Liver (tissue), 9 donors: Measurements from ENCODE around the gene EXOC2. TPM values are rescaled to one million over a fixed set of nuclear protein-coding genes. Genes with fewer than 3 reads are reported as not detected.

Experiments
- DNase-seq: peaks from one replicate; pipeline ENCODE4 v3.0.0-alpha.2; 2017; ENCODE audit warnings: low spot score
- H3K27ac ChIP-seq, 2 donors: one replicate each; pipeline ENCODE4 v1.7.0; 2013; ENCODE audit warnings: inconsistent platforms in 2 of 2, low read length in 2 of 2, control low read depth in 1 of 2, low read depth in 1 of 2, mild to moderate bottlenecking in 1 of 2
- H3K27me3 ChIP-seq, 4 donors: one replicate each; pipeline versions ENCODE4 v1.6.1 to v1.7.0; 2013; ENCODE audit warnings: low read length in 3 of 4, inconsistent platforms in 1 of 4, mild to moderate bottlenecking in 1 of 4, moderate library complexity in 1 of 4; ENCODE audit not compliant: control insufficient read depth in 4 of 4, insufficient read depth in 4 of 4
- H3K36me3 ChIP-seq, 4 donors: one replicate each; pipeline versions ENCODE4 v1.6.1 to v1.7.0; 2013; ENCODE audit warnings: low read length in 3 of 4, mild to moderate bottlenecking in 3 of 4, low read depth in 1 of 4, moderate library complexity in 1 of 4; ENCODE audit not compliant: control insufficient read depth in 4 of 4, insufficient read depth in 3 of 4
- H3K4me1 ChIP-seq, 4 donors: one replicate each; pipeline versions ENCODE4 v1.6.1 to v1.7.0; 2013; ENCODE audit warnings: low read length in 3 of 4, mild to moderate bottlenecking in 3 of 4, moderate library complexity in 1 of 4; ENCODE audit not compliant: control insufficient read depth in 4 of 4, insufficient read depth in 4 of 4
- H3K4me3 ChIP-seq, 3 donors: one replicate each; pipeline versions ENCODE4 v1.6.1 to v1.7.0; 2013; ENCODE audit warnings: low read length in 3 of 3, control low read depth in 1 of 3, low read depth in 1 of 3, mild to moderate bottlenecking in 1 of 3
- H3K9ac ChIP-seq, 2 donors: one replicate each; pipeline ENCODE4 v1.7.0; 2013; ENCODE audit warnings: low read length in 2 of 2, mild to moderate bottlenecking in 2 of 2, moderate library complexity in 2 of 2, control low read depth in 1 of 2, low read depth in 1 of 2
- H3K9me3 ChIP-seq, 4 donors: one replicate each; pipeline versions ENCODE4 v1.6.1 to v1.7.0; 2013; ENCODE audit warnings: low read length in 3 of 4; ENCODE audit not compliant: control insufficient read depth in 4 of 4
- EGR1 ChIP-seq, 2 donors: IDR thresholded peaks; 2 replicates each; pipeline ENCODE4 v1.6.1; 2016 to 2018; ENCODE audit warnings: antibody characterized with exemption in 2 of 2, low read depth in 2 of 2
- FOXA1 ChIP-seq: IDR thresholded peaks from 2 replicates; pipeline ENCODE4 v1.6.1; 2016; ENCODE audit warnings: antibody characterized with exemption
- FOXA2 ChIP-seq: IDR thresholded peaks from 2 replicates; pipeline ENCODE4 v1.6.1; 2016; ENCODE audit warnings: antibody characterized with exemption
- HNF4A ChIP-seq, 2 donors: conservative IDR thresholded peaks; 2 replicates each; pipeline ENCODE4 v1.6.1; 2016; ENCODE audit warnings: antibody characterized with exemption in 2 of 2, mild to moderate bottlenecking in 2 of 2
- HNF4G ChIP-seq: IDR thresholded peaks from 2 replicates; pipeline ENCODE4 v1.6.1; 2016; ENCODE audit warnings: antibody characterized with exemption
- NR2F2 ChIP-seq: IDR thresholded peaks from 2 replicates; pipeline ENCODE4 v1.6.1; 2016; ENCODE audit warnings: antibody characterized with exemption
- SP1 ChIP-seq: IDR thresholded peaks from 2 replicates; pipeline ENCODE4 v1.6.1; 2018; ENCODE audit warnings: antibody characterized with exemption, mild to moderate bottlenecking
- YY1 ChIP-seq: IDR thresholded peaks from 2 replicates; pipeline ENCODE4 v1.6.1; 2016; ENCODE audit warnings: antibody characterized with exemption, mild to moderate bottlenecking
- WGBS: extraction: QIAGEN DNeasy Blood & Tissue Kit; methylation state at CpG from one replicate; pipeline ENCODE4 v1.1.7; 2013; 5-methylcytosine and 5-hydroxymethylcytosine counted together
- polyA plus RNA-seq, 2 donors: library from polyadenylated mRNA; stranded (reverse) in 1 of 2; unstranded in 1 of 2; fragments of 200-250 nt in 1 of 2; fragments of >200 nt in 1 of 2; fragmentation: Nextera tagmentation in 1 of 2; extraction: Ambion mirVana in 1 of 2; gene quantifications; one replicate each; pipeline versions ENCODE4 v1.2.1 to v1.2.3, GENCODE V29; 2013 to 2015
- total RNA-seq, 2 donors: library from RNA; depleted of rRNA; stranded (reverse); fragments of >200 nt; gene quantifications; one replicate each; pipeline ENCODE4 v1.2.3, GENCODE V29; 2014
- TF ChIP-seq, protein P1 (sequence below): IDR thresholded peaks from 2 replicates; pipeline ENCODE4 v1.6.1; 2016; ENCODE audit warnings: antibody characterized with exemption, mild to moderate bottlenecking
- TF ChIP-seq, protein P2 (sequence below): IDR thresholded peaks from 2 replicates; pipeline ENCODE4 v1.6.1; 2016; ENCODE audit warnings: antibody characterized with exemption
- TF ChIP-seq, protein P3 (sequence below): IDR thresholded peaks from 2 replicates; pipeline ENCODE4 v1.6.1; 2016; ENCODE audit warnings: antibody characterized with exemption
- TF ChIP-seq, protein P4 (sequence below): IDR thresholded peaks from 2 replicates; pipeline ENCODE4 v1.6.1; 2016; ENCODE audit warnings: antibody characterized with exemption
- TF ChIP-seq, protein P5 (sequence below): fragments of 150-350 bp; IDR thresholded peaks from 2 replicates; pipeline ENCODE4 v1.5.1; 2017; ENCODE audit warnings: improper control_type of control experiment, low read depth, low read length; ENCODE audit not compliant: missing input control
- donor health status: healthy.
- donor health status: healthy.
- donor health status: healthy.
- donor health status: healthy.
- donor health status: healthy.

The EXOC2 gene
- total and polyA plus RNA-seq, 4 donors: 6.7 to 15.3 (median 9.2) TPM

DNA sequence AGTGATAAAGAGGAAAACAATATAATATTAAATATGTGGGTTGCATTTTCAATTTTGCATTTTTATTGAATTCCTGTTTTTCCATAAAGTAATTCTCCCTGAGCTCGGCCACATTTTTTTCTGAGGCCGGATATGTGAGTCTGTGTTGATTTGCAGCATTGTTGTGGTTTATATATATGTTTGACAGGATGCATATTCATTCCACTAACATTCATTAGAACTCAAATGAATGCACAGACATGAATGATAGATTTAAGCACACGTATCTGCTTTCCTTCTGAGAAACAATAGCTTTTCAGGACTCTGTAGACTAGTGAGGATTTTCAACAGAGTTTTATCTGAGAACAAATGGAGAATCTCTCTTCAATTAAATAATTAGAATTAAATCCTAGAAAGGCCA is 10.6 kb upstream of the EXOC2 start (continued):
- TF ChIP-seq, protein P1, sequence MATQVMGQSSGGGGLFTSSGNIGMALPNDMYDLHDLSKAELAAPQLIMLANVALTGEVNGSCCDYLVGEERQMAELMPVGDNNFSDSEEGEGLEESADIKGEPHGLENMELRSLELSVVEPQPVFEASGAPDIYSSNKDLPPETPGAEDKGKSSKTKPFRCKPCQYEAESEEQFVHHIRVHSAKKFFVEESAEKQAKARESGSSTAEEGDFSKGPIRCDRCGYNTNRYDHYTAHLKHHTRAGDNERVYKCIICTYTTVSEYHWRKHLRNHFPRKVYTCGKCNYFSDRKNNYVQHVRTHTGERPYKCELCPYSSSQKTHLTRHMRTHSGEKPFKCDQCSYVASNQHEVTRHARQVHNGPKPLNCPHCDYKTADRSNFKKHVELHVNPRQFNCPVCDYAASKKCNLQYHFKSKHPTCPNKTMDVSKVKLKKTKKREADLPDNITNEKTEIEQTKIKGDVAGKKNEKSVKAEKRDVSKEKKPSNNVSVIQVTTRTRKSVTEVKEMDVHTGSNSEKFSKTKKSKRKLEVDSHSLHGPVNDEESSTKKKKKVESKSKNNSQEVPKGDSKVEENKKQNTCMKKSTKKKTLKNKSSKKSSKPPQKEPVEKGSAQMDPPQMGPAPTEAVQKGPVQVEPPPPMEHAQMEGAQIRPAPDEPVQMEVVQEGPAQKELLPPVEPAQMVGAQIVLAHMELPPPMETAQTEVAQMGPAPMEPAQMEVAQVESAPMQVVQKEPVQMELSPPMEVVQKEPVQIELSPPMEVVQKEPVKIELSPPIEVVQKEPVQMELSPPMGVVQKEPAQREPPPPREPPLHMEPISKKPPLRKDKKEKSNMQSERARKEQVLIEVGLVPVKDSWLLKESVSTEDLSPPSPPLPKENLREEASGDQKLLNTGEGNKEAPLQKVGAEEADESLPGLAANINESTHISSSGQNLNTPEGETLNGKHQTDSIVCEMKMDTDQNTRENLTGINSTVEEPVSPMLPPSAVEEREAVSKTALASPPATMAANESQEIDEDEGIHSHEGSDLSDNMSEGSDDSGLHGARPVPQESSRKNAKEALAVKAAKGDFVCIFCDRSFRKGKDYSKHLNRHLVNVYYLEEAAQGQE: no peak
- TF ChIP-seq YY1: no peak
- no peak for TF ChIP-seq FOXA2
- TF ChIP-seq, protein P2, sequence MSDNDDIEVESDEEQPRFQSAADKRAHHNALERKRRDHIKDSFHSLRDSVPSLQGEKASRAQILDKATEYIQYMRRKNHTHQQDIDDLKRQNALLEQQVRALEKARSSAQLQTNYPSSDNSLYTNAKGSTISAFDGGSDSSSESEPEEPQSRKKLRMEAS: no peak
- TF ChIP-seq, protein P3, sequence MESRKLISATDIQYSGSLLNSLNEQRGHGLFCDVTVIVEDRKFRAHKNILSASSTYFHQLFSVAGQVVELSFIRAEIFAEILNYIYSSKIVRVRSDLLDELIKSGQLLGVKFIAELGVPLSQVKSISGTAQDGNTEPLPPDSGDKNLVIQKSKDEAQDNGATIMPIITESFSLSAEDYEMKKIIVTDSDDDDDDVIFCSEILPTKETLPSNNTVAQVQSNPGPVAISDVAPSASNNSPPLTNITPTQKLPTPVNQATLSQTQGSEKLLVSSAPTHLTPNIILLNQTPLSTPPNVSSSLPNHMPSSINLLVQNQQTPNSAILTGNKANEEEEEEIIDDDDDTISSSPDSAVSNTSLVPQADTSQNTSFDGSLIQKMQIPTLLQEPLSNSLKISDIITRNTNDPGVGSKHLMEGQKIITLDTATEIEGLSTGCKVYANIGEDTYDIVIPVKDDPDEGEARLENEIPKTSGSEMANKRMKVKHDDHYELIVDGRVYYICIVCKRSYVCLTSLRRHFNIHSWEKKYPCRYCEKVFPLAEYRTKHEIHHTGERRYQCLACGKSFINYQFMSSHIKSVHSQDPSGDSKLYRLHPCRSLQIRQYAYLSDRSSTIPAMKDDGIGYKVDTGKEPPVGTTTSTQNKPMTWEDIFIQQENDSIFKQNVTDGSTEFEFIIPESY: no peak
- no peak for TF ChIP-seq FOXA1

DNA sequence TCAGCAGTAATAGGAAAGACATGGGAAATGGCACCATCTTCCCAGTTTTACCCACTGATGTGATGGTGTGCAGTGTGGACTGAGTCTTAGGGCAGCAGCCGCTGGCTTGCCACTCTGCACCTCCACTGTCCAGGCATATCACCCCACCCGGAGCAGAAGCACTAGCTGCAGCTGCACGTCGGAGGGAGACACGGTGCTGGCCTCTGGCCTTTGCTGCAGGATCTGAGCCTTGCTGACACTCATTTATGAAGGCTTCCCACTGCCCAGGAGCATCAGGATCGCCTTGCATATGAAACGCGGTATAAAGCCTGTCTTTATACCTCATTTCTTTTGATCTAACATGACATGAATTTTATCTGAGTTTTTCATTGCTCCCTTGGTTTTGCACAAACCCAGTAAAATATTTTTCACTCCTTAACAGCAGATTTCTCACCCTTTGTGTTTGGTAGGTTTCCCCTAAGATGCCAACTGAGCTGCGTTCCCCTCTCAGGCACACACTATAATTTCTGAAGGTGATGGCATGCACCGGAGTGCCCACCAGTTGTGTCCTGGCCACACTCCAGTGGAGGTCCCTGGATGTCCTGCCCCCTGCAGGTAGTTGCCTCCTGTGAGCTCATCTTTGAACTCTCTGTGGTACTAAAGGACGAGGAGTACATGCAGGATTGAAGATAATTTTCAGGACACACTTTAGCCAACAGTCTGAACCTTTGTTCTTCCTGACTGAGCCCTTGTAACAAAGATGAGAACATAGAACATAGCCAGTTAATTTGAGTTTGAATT is 9.0 kb upstream of the EXOC2 start:
- WGBS: 65% methylated on average over 11 of the region's 11 CpGs

More for the DNA sequence above, 9.0 kb upstream of the EXOC2 start:
- H3K9me3 ChIP-seq: no peaks in the 10 kb centered on the region
- H3K36me3 ChIP-seq: no peaks in the 10 kb centered on the region
- TF ChIP-seq HNF4A (conservative IDR thresholded peaks at IDR 0.05) (no peak), NR2F2 (no peak), SP1 (no peak), EGR1 (IDR thresholded peaks at IDR 0.05; ENCODE audit: low read depth in 2 of 2) (no peak), HNF4G (no peak), FOXA1 (no peak), FOXA2 (no peak)
- TF ChIP-seq, protein P4, sequence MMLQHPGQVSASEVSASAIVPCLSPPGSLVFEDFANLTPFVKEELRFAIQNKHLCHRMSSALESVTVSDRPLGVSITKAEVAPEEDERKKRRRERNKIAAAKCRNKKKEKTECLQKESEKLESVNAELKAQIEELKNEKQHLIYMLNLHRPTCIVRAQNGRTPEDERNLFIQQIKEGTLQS: no peak
- TF ChIP-seq, protein P3: no peak
- TF ChIP-seq, protein P5, sequence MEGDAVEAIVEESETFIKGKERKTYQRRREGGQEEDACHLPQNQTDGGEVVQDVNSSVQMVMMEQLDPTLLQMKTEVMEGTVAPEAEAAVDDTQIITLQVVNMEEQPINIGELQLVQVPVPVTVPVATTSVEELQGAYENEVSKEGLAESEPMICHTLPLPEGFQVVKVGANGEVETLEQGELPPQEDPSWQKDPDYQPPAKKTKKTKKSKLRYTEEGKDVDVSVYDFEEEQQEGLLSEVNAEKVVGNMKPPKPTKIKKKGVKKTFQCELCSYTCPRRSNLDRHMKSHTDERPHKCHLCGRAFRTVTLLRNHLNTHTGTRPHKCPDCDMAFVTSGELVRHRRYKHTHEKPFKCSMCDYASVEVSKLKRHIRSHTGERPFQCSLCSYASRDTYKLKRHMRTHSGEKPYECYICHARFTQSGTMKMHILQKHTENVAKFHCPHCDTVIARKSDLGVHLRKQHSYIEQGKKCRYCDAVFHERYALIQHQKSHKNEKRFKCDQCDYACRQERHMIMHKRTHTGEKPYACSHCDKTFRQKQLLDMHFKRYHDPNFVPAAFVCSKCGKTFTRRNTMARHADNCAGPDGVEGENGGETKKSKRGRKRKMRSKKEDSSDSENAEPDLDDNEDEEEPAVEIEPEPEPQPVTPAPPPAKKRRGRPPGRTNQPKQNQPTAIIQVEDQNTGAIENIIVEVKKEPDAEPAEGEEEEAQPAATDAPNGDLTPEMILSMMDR: no peak
- no peak overlapping the region for H3K9ac ChIP-seq
- H3K4me3 ChIP-seq: no peak overlapping the region
- no peak for DNase-seq
- H3K4me1 ChIP-seq: peaks cover 3 to 11% (median 6%) of the 10 kb centered on the region in 4 donors
- no peaks in the 10 kb centered on the region for H3K27me3 ChIP-seq
- H3K27ac ChIP-seq: no peak overlapping the region
